Measurements from ENCODE around the gene KCTD8.

The KCTD8 gene

DNA sequence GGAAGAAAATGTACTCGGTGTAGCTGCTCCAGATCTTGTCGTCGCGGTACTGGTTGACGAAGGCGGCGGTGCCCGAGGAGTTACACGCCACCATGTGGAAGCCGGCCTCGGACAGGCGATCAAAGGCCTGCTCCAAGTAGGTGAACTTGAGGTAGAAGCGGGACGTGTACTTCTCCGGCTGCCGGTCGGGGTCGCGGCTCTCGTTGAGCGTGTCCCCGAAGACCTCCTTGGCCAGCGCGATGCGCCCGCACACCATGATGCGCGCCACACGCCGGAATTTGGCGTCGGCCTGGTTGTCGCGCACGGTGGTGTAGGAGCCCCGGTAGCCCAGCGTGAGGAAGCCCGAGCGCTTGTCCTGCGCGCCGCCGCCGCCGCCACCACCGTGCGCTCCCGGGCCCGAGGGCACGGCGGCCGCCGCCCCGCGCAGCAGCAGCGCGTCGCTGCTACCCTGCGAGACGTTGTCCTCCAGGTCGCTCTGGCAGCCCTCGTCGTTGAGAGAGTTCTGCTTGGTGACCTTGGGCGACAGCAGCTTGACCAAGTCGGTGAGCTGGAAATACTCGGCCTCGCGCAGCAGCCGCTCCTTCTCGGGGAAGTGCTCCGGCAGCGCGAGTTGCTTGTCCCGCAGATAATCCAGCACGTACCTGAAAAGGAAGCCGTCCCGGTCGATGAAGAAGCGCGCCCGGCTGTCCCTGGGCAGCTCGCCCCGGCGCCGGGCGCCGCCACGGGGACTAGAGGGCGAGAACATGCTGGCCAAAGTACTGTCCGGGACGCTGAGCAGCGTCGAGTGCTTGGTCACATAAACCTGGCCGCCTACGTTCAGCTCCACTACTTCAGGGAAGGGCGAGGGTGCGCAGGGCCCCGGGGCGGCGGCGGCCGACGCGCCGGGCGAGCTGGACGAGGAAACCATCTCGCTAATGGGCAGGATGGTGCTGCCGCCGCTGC is 775 bp downstream of the KCTD8 start:
- TF ChIP-seq, protein P1, sequence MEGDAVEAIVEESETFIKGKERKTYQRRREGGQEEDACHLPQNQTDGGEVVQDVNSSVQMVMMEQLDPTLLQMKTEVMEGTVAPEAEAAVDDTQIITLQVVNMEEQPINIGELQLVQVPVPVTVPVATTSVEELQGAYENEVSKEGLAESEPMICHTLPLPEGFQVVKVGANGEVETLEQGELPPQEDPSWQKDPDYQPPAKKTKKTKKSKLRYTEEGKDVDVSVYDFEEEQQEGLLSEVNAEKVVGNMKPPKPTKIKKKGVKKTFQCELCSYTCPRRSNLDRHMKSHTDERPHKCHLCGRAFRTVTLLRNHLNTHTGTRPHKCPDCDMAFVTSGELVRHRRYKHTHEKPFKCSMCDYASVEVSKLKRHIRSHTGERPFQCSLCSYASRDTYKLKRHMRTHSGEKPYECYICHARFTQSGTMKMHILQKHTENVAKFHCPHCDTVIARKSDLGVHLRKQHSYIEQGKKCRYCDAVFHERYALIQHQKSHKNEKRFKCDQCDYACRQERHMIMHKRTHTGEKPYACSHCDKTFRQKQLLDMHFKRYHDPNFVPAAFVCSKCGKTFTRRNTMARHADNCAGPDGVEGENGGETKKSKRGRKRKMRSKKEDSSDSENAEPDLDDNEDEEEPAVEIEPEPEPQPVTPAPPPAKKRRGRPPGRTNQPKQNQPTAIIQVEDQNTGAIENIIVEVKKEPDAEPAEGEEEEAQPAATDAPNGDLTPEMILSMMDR (conservative IDR thresholded peaks at IDR 0.05; ENCODE audit: low read depth, low read length): peak; percentile 28
- no peak for DNase-seq (ENCODE audit: low read depth)
- H3K4me3 ChIP-seq (ENCODE audit: low read length): peak overlapping the region; percentile 85

DNA sequence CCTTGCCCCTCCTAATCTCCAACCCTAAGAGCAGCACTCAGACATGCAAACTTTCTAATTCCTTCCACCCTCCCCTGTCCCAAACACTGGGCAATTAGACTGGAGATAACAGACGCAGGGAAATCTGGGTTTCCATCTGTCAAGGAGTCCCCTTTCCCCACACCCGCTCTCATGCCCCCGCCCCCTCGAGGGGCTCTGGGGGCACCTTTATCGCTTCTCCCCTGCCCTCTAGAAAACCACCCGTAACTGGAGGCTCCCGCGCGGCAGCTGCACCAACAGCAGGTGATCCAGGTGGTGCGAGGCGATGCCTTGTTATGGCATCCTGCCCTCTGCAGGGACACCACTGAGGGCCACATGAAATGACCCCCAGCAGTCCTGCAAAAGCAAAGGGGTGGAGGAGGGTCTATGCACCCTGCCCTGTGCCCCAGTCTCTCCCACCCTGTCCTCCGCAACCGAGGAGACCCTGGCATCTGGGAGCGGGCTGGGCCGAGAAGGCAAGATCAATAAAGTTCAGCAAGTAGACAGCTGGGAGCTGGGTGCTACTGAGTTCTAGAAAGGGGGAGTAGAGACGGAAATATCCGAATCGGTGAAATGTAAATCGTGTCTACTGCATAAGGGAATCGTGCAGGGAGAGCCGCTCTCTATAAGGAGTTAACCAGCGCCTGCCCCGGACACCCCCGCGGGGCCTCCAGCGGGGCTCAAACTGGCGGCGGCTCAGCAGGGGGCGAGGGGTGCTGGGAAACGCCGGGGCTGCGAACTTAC is 1.6 kb downstream of the KCTD8 start:
- H3K4me3 ChIP-seq (ENCODE audit: low read length): peak overlapping the region; percentile 85
- no peak for DNase-seq (ENCODE audit: low read depth)
- TF ChIP-seq, protein P1 (conservative IDR thresholded peaks at IDR 0.05; ENCODE audit: low read depth, low read length): no peak

DNA sequence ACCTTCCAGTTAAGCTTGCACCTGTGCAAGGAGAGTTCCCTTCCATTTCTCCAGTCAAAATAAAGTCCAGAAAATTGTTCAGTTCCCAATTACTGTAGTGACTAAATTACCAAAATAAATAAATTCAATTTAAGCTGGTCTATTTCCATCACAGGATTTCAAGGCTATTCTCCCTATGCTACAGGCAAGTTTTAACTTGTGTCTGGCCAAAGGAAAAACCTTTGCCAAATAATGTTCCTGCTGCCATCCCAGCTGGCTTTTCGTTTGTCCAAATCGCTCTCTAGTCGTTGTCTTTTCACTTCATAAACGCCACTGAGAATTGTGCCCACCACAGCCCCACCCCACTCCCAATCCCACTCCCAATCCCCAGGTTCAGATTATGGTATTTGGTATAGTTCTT is 2.4 kb downstream of the KCTD8 start:
- TF ChIP-seq, protein P1 (conservative IDR thresholded peaks at IDR 0.05; ENCODE audit: low read depth, low read length): no peak
- peak overlapping the region; percentile 85 for H3K4me3 ChIP-seq (ENCODE audit: low read length)
- DNase-seq (ENCODE audit: low read depth): no peak

DNA sequence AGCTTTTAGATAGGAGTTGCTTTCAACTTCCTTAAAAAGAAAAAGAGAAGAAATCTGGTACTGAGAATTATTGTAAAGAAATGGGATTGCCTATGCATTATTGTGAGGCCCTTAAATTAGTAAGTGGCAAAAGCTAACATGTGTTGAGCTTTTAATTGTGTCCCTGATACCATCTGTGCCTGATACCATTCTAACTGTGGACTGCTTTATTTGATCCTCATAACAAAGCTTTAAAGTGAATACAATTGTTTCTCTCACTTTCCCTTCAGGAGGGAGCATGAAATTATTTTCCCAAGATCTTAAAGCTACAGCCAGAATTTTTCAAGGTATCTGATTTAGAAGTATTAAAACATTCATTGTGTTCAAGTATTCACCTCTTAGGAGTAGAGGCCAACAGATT is 9.9 kb downstream of the KCTD8 start:
- DNase-seq (ENCODE audit: low read depth): no peak
- no peak overlapping the region for H3K4me3 ChIP-seq (ENCODE audit: low read length)
- TF ChIP-seq, protein P1 (conservative IDR thresholded peaks at IDR 0.05; ENCODE audit: low read depth, low read length): no peak

DNA sequence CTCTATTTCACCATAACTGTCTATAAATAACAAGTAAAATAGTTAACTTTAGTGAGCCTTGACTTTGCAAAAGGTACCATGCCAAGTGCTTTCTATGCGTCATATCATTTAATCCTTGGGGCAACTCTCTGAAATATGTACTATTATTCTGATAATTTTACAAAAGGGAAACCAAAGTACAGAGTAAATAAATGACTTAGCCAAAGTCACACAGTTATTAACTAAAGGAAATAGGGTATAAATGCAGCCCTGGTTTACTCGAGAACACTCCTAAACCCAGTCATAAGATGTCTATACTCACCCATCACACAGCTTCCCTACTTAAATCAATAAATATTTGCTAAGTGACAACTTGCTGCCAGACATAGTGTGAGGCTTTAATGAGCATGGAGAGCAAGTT is 14.4 kb downstream of the KCTD8 start:
- no peak for DNase-seq (ENCODE audit: low read depth)
- TF ChIP-seq, protein P1 (conservative IDR thresholded peaks at IDR 0.05; ENCODE audit: low read depth, low read length): no peak
- no peak overlapping the region for H3K4me3 ChIP-seq (ENCODE audit: low read length)

DNA sequence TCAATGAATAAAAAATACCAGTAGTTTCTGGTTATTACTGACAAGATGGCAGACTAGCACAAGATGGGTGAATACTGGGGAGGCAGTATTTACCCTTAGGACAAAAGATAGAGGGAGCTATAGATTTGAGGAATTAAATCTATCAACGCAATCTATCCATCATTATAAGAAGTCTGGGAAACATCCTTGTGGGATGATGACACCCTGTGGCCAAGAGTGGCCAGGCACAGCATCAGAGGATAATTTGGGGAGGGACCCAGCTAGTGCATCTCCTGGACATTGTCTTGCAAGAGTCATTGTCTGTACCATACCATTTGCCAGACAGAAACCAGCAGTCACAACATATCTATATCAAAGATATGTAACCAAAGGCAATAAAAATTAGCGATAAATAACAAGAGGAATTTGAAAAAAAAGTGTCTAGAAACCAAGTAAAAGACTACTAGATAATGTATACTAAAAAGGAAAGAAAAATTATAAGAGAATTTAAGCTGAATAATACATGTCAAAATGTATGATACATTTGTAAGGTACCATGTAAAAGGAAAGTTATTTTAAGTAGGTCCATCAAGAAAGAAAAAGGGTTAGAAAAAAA is 22.9 kb downstream of the KCTD8 start:
- no peak overlapping the region for H3K4me3 ChIP-seq (ENCODE audit: low read length)
- TF ChIP-seq, protein P1 (conservative IDR thresholded peaks at IDR 0.05; ENCODE audit: low read depth, low read length): peak; percentile 77
- DNase-seq (ENCODE audit: low read depth): no peak
